Panc1 (cell line): ENCODE data around the gene SART3. TPM values are rescaled to one million over a fixed set of nuclear protein-coding genes. Genes with fewer than 3 reads are reported as not detected.

Experiments
- ATAC-seq: fragments of 200-7000 bp; cut with Tn5 transposase; 2 replicates; pipeline ENCODE4 v1.9.1; 2020; ENCODE audit warnings: mild to moderate bottlenecking, moderate library complexity
- BruUV-seq: library from RNA; stranded (reverse); fragments of 400-500 nt; replicated peaks from 2 replicates; lab custom pipeline; 2021; lab: Mats Ljungman, UMichigan
- CTCF ChIA-PET: fragments of 300-600 bp; sonication (Branson Sonifier 250); formaldehyde crosslinking; loops from one replicate; lab custom pipeline; 2022; ENCODE audit warnings: antibody characterized with exemption; lab: Charles Lee
- POLR2A ChIA-PET: fragments of 300-600 bp; sonication (Branson Sonifier 250); formaldehyde crosslinking; loops from one replicate; lab custom pipeline; 2022; ENCODE audit warnings: antibody characterized with exemption; lab: Charles Lee
- DNase-seq: peaks from one replicate; pipeline ENCODE4 v3.0.0-alpha.2; 2010; ENCODE audit warnings: low read depth, low spot score
- H3K27ac ChIP-seq: 2 replicates; pipeline ENCODE4 v1.5.1; 2011; ENCODE audit warnings: mild to moderate bottlenecking, low read length, inconsistent platforms
- H3K27me3 ChIP-seq: fragments of 200-500 bp; sonication (Bioruptor generic); 2 replicates; pipeline ENCODE4 v1.6.0; 2014; ENCODE audit warnings: low read length, inconsistent platforms; ENCODE audit not compliant: control insufficient read depth, insufficient read depth
- H3K36me3 ChIP-seq: fragments of 200-500 bp; sonication (Bioruptor generic); 2 replicates; pipeline ENCODE4 v1.5.1; 2014; ENCODE audit warnings: inconsistent platforms, mild to moderate bottlenecking, low read length, moderate library complexity; ENCODE audit not compliant: control insufficient read depth, insufficient read depth
- H3K4me1 ChIP-seq: 2 replicates; pipeline ENCODE4 v1.5.1; 2011; ENCODE audit warnings: inconsistent platforms, mild to moderate bottlenecking, low read length, moderate library complexity; ENCODE audit not compliant: control insufficient read depth, insufficient read depth
- H3K4me3 ChIP-seq, 2 experiments: 2 replicates each; pipeline ENCODE4 v1.5.1; 2011 to 2012; ENCODE audit warnings: low read depth in 2 of 2, low read length in 2 of 2, mild to moderate bottlenecking in 2 of 2, inconsistent platforms in 1 of 2, moderate library complexity in 1 of 2
- H3K9me3 ChIP-seq: fragments of 200-500 bp; sonication (Bioruptor generic); 2 replicates; pipeline ENCODE4 v1.5.1; 2014; ENCODE audit warnings: low read depth, mild to moderate bottlenecking, inconsistent platforms, low read length, moderate library complexity; ENCODE audit not compliant: control insufficient read depth, insufficient read depth
- POLR2AphosphoS5 ChIP-seq: IDR thresholded peaks from 2 replicates; pipeline ENCODE4 v1.6.1; 2012; ENCODE audit warnings: mild to moderate bottlenecking, low read depth, low read length, moderate library complexity
- SIN3A ChIP-seq: IDR thresholded peaks from 2 replicates; pipeline ENCODE4 v1.6.1; 2012; ENCODE audit warnings: low read depth, mild to moderate bottlenecking, low read length, moderate library complexity, borderline replicate concordance; ENCODE audit not compliant: insufficient read depth
- TCF7L2 ChIP-seq: IDR thresholded peaks from 2 replicates; pipeline ENCODE4 v1.6.1; 2011; ENCODE audit warnings: mild to moderate bottlenecking, low read depth, low read length, inconsistent platforms
- in situ Hi-C: cut with HindIII; loops from 2 replicates; pipeline ENCODE4 v1.10.0; 2016; ENCODE audit warnings: low sequenced_read_pairs, low pct_unique_long_range_greater_than_20kb
- intact Hi-C: fragments of 100-400 bp; cut with micrococcal nuclease; formaldehyde crosslinking; loops from one replicate; pipeline ENCODE4 v1.10.0; 2022; ENCODE audit not compliant: unreplicated experiment
- total RNA-seq: library from RNA; stranded (reverse); gene quantifications from one replicate; pipeline ENCODE4 v1.2.1, GENCODE V29; 2021; ENCODE audit not compliant: unreplicated experiment
- TF ChIP-seq, protein P1 (sequence below), 2 experiments: IDR thresholded peaks; 2 replicates each; pipeline ENCODE4 v1.6.1; 2011 to 2012; ENCODE audit warnings: low read depth in 2 of 2, control low read depth in 1 of 2, low read length in 1 of 2, mild to moderate bottlenecking in 1 of 2, moderate library complexity in 1 of 2; ENCODE audit not compliant: insufficient read depth in 1 of 2
- TF ChIP-seq, protein P2 (sequence below): fragments of 450-650 bp; IDR thresholded peaks from 2 replicates; pipeline ENCODE4 v1.5.1; 2017; ENCODE audit warnings: mild to moderate bottlenecking

SART3 gene
- total RNA-seq, 1 experiment from 2014 or later, result 55.9 TPM

DNA sequence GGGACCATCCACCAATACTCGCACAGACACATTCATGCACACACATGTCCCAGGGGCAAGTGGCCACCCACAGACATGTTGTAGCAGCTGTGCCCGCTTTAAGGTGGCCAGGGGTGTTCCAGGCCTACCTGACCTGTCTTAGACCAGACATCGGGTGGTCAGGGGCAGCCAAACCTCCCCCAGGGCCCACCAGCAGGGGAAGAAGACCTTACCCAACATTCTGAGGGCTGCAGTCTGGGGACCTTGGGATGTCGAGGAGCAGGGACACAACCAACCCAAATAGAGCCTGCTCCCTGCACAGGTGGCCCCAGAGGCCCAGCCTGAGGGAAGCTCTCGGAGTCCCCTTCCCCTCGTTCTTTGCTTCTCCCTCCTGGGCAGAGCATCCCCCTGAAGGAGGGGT is 38.6 kb upstream of the SART3 start:
- Histone ChIP-seq H3K36me3 (no peaks in the 10 kb centered on the region), H3K9me3 (no peaks in the 10 kb centered on the region), H3K27ac (no peak overlapping the region), H3K4me3 (no peak overlapping the region), H3K27me3 (no peaks in the 10 kb centered on the region), H3K4me1 (no peaks in the 10 kb centered on the region)
- TF ChIP-seq, protein P1, sequence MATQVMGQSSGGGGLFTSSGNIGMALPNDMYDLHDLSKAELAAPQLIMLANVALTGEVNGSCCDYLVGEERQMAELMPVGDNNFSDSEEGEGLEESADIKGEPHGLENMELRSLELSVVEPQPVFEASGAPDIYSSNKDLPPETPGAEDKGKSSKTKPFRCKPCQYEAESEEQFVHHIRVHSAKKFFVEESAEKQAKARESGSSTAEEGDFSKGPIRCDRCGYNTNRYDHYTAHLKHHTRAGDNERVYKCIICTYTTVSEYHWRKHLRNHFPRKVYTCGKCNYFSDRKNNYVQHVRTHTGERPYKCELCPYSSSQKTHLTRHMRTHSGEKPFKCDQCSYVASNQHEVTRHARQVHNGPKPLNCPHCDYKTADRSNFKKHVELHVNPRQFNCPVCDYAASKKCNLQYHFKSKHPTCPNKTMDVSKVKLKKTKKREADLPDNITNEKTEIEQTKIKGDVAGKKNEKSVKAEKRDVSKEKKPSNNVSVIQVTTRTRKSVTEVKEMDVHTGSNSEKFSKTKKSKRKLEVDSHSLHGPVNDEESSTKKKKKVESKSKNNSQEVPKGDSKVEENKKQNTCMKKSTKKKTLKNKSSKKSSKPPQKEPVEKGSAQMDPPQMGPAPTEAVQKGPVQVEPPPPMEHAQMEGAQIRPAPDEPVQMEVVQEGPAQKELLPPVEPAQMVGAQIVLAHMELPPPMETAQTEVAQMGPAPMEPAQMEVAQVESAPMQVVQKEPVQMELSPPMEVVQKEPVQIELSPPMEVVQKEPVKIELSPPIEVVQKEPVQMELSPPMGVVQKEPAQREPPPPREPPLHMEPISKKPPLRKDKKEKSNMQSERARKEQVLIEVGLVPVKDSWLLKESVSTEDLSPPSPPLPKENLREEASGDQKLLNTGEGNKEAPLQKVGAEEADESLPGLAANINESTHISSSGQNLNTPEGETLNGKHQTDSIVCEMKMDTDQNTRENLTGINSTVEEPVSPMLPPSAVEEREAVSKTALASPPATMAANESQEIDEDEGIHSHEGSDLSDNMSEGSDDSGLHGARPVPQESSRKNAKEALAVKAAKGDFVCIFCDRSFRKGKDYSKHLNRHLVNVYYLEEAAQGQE (IDR thresholded peaks at IDR 0.05; ENCODE audit: insufficient read depth in 1 of 2, low read depth in 2 of 2, low read length in 1 of 2), result no peak
- no peak for TF ChIP-seq POLR2AphosphoS5
- no peak for TF ChIP-seq SIN3A
- TF ChIP-seq, protein P2, sequence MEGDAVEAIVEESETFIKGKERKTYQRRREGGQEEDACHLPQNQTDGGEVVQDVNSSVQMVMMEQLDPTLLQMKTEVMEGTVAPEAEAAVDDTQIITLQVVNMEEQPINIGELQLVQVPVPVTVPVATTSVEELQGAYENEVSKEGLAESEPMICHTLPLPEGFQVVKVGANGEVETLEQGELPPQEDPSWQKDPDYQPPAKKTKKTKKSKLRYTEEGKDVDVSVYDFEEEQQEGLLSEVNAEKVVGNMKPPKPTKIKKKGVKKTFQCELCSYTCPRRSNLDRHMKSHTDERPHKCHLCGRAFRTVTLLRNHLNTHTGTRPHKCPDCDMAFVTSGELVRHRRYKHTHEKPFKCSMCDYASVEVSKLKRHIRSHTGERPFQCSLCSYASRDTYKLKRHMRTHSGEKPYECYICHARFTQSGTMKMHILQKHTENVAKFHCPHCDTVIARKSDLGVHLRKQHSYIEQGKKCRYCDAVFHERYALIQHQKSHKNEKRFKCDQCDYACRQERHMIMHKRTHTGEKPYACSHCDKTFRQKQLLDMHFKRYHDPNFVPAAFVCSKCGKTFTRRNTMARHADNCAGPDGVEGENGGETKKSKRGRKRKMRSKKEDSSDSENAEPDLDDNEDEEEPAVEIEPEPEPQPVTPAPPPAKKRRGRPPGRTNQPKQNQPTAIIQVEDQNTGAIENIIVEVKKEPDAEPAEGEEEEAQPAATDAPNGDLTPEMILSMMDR, result no peak
- TF ChIP-seq TCF7L2, result no peak
- CTCF ChIA-PET, result no interaction called here
- ATAC-seq, result no peak
- intact Hi-C loops (no loop called here), in situ Hi-C loops (no loop called here)
- DNase-seq, result no peak
- POLR2A ChIA-PET, result no interaction called here
- BruUV-seq, result no TSS peak

DNA sequence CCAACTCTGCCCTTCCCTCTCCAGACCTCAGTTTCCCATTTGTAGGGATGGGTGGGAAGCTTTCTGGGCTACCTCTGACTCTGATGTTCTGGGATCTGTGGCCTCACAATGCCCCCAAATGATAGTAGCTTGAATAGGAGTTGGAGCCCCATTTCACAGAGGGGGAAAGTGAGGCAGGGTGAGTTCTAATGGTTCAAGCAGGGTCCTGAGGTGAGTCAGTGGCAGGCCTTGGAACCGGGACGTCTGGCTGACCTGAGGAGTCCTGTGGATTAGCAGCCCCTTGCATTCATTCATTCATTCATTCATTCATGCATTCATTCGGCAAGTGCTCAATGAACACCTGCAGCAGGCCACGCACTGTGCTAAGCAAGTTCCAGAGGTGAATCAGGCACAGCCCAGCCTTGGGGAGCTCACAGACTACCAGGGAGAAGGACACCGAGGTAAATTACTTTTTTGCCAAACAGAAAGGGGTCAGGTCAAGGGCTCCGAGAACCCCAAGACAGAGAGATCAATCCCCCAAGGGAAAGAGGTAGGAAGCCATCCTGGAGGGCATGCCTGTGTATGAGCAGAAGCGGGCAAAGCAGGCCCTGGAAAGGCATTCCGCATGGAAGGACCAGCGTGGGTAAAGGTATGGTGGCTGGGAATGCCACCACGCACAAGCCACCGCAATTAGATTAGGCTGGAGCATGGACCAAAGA is 37.7 kb upstream of the SART3 start:
- CTCF ChIA-PET, result no interaction called here
- in situ Hi-C loops, result no loop called here
- no TSS peak for BruUV-seq
- H3K4me1 ChIP-seq, result no peaks in the 10 kb centered on the region
- H3K27ac ChIP-seq, result no peak overlapping the region
- no peak for DNase-seq
- H3K9me3 ChIP-seq, result no peaks in the 10 kb centered on the region
- H3K4me3 ChIP-seq, result no peak overlapping the region
- TF ChIP-seq, protein P2, result no peak
- TF ChIP-seq, protein P1 (IDR thresholded peaks at IDR 0.05; ENCODE audit: insufficient read depth in 1 of 2, low read depth in 2 of 2, low read length in 1 of 2), result no peak
- TF ChIP-seq POLR2AphosphoS5 (no peak), SIN3A (no peak), TCF7L2 (no peak)
- intact Hi-C loops, result no loop called here
- no peaks in the 10 kb centered on the region for H3K27me3 ChIP-seq
- H3K36me3 ChIP-seq, result no peaks in the 10 kb centered on the region
- ATAC-seq, result no peak; the same call in 1 of the 2 replicates
- POLR2A ChIA-PET, result no interaction called here
